ENCODE results near the gene DISC1. TPM values are rescaled to one million over a fixed set of nuclear protein-coding genes. Genes with fewer than 3 reads are reported as not detected.

The DISC1 gene
- total RNA-seq, 1 experiment from 2014 or later, result 13.5 TPM

GRCh38 chr1:231629132-231629531 is 2.5 kb downstream of the DISC1 start:
- ChIA-PET POLR2A (no interaction called here), CTCF (no interaction called here)
- Mint-ChIP-seq H3K27me3 (ENCODE audit: insufficient read depth, unreplicated experiment) (no peaks in the 10 kb centered on the region), H3K4me3 (ENCODE audit: unreplicated experiment) (no peak overlapping the region), H3K36me3 (ENCODE audit: insufficient read depth, unreplicated experiment) (peaks cover 6% of the 10 kb centered on the region), H3K4me1 (ENCODE audit: low read depth, unreplicated experiment) (no peaks in the 10 kb centered on the region), H3K27ac (ENCODE audit: unreplicated experiment) (no peak overlapping the region), H3K9me3 (ENCODE audit: unreplicated experiment) (no peaks in the 10 kb centered on the region)
- no peak for DNase-seq
- BruUV-seq (replicated peaks), result no TSS peak
- H3K4me1 ChIP-seq, result peaks cover 25% of the 10 kb centered on the region
- intact Hi-C loops (cut with micrococcal nuclease; ENCODE audit: unreplicated experiment), result loop anchor here (5.0 kb wide), 1 partner anchor 128 kb away; no protein-coding TSS in a partner anchor
- H3K9me3 ChIP-seq, result no peaks in the 10 kb centered on the region
- H3K27me3 ChIP-seq (replicated peaks; ENCODE audit: control insufficient read depth, insufficient read depth, low read length), result no peaks in the 10 kb centered on the region
- no peak overlapping the region for H3K4me3 ChIP-seq (ENCODE audit: low read depth, low read length)
- no peaks in the 10 kb centered on the region for H3K36me3 ChIP-seq (ENCODE audit: control insufficient read depth, insufficient read depth, low read length)
- TF ChIP-seq, protein P1, sequence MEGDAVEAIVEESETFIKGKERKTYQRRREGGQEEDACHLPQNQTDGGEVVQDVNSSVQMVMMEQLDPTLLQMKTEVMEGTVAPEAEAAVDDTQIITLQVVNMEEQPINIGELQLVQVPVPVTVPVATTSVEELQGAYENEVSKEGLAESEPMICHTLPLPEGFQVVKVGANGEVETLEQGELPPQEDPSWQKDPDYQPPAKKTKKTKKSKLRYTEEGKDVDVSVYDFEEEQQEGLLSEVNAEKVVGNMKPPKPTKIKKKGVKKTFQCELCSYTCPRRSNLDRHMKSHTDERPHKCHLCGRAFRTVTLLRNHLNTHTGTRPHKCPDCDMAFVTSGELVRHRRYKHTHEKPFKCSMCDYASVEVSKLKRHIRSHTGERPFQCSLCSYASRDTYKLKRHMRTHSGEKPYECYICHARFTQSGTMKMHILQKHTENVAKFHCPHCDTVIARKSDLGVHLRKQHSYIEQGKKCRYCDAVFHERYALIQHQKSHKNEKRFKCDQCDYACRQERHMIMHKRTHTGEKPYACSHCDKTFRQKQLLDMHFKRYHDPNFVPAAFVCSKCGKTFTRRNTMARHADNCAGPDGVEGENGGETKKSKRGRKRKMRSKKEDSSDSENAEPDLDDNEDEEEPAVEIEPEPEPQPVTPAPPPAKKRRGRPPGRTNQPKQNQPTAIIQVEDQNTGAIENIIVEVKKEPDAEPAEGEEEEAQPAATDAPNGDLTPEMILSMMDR (IDR thresholded peaks at IDR 0.05; ENCODE audit: insufficient read depth in 1 of 2, low read depth in 1 of 2, low read length in 1 of 2, severe bottlenecking in 1 of 2, unreplicated experiment in 1 of 2), result no peak

GRCh38 chr1:231630558-231631205 is 4.1 kb downstream of the DISC1 start:
- CTCF ChIA-PET, result no interaction called here
- DNase-seq, result no peak
- Mint-ChIP-seq H3K4me3 (ENCODE audit: unreplicated experiment) (no peak overlapping the region), H3K36me3 (ENCODE audit: insufficient read depth, unreplicated experiment) (peaks cover 6% of the 10 kb centered on the region), H3K4me1 (ENCODE audit: low read depth, unreplicated experiment) (no peaks in the 10 kb centered on the region), H3K27me3 (ENCODE audit: insufficient read depth, unreplicated experiment) (no peaks in the 10 kb centered on the region), H3K27ac (ENCODE audit: unreplicated experiment) (no peak overlapping the region), H3K9me3 (ENCODE audit: unreplicated experiment) (no peaks in the 10 kb centered on the region)
- H3K4me3 ChIP-seq (ENCODE audit: low read depth, low read length), result no peak overlapping the region
- no TSS peak for BruUV-seq (replicated peaks)
- POLR2A ChIA-PET, result no interaction called here
- no peaks in the 10 kb centered on the region for H3K27me3 ChIP-seq (replicated peaks; ENCODE audit: control insufficient read depth, insufficient read depth, low read length)
- H3K9me3 ChIP-seq, result no peaks in the 10 kb centered on the region
- peaks cover 25% of the 10 kb centered on the region for H3K4me1 ChIP-seq
- no peaks in the 10 kb centered on the region for H3K36me3 ChIP-seq (ENCODE audit: control insufficient read depth, insufficient read depth, low read length)
- TF ChIP-seq, protein P1 (IDR thresholded peaks at IDR 0.05; ENCODE audit: insufficient read depth in 1 of 2, low read depth in 1 of 2, low read length in 1 of 2, severe bottlenecking in 1 of 2, unreplicated experiment in 1 of 2), result no peak
- intact Hi-C loops (cut with micrococcal nuclease; ENCODE audit: unreplicated experiment), result no loop called here

DNA sequence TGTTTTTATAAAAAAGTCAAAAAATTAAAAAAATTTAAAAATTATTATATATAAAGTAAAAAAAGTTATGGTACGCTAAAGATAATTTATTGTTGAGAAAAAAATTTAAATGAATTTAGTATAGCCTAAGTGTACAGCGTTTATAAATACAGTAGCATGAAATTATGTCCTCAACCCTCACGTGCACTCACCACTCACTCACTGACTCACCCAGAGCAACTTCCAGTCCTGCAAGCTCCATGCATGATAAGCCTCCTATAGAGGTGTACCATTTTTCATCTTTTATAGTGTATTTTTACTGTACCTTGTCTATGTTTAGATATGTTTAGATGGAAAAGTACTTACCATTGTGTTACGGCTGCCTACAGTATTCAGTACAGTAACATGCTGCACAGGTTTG is 5.1 kb downstream of the DISC1 start:
- intact Hi-C loops (cut with micrococcal nuclease; ENCODE audit: unreplicated experiment), result loop anchor here (1.0 kb wide), 1 partner anchor 49 kb away; no protein-coding TSS in a partner anchor
- Histone ChIP-seq H3K9me3 (no peaks in the 10 kb centered on the region), H3K4me3 (ENCODE audit: low read depth, low read length) (no peak overlapping the region), H3K27me3 (replicated peaks; ENCODE audit: control insufficient read depth, insufficient read depth, low read length) (no peaks in the 10 kb centered on the region), H3K4me1 (peaks cover 25% of the 10 kb centered on the region), H3K36me3 (ENCODE audit: control insufficient read depth, insufficient read depth, low read length) (no peaks in the 10 kb centered on the region)
- no peaks in the 10 kb centered on the region for H3K9me3 Mint-ChIP-seq (ENCODE audit: unreplicated experiment)
- no TSS peak for BruUV-seq (replicated peaks)
- H3K27ac Mint-ChIP-seq (ENCODE audit: unreplicated experiment), result no peak overlapping the region
- TF ChIP-seq, protein P1 (IDR thresholded peaks at IDR 0.05; ENCODE audit: insufficient read depth in 1 of 2, low read depth in 1 of 2, low read length in 1 of 2, severe bottlenecking in 1 of 2, unreplicated experiment in 1 of 2), result no peak
- ChIA-PET POLR2A (no interaction called here), CTCF (no interaction called here)
- no peak overlapping the region for H3K4me3 Mint-ChIP-seq (ENCODE audit: unreplicated experiment)
- H3K4me1 Mint-ChIP-seq (ENCODE audit: low read depth, unreplicated experiment), result no peaks in the 10 kb centered on the region
- H3K36me3 Mint-ChIP-seq (ENCODE audit: insufficient read depth, unreplicated experiment), result peaks cover 6% of the 10 kb centered on the region
- no peaks in the 10 kb centered on the region for H3K27me3 Mint-ChIP-seq (ENCODE audit: insufficient read depth, unreplicated experiment)
- DNase-seq, result no peak

Data from Caco-2 (cell line).